NCI-H2171 treated with DMSO at 0.1 percent for 48 hours (cell line): Measurements from ENCODE around the gene EFCAB13.
"Not testable (repeated sequence)": the region's sequence is repeated elsewhere in the genome, so short reads cannot be mapped to it uniquely, and the experiment has no call there.

Source experiments
- DNase-seq: peaks from one replicate; lab custom pipeline; 2025; lab: John Stamatoyannopoulos, UW

EFCAB13 gene

DNA sequence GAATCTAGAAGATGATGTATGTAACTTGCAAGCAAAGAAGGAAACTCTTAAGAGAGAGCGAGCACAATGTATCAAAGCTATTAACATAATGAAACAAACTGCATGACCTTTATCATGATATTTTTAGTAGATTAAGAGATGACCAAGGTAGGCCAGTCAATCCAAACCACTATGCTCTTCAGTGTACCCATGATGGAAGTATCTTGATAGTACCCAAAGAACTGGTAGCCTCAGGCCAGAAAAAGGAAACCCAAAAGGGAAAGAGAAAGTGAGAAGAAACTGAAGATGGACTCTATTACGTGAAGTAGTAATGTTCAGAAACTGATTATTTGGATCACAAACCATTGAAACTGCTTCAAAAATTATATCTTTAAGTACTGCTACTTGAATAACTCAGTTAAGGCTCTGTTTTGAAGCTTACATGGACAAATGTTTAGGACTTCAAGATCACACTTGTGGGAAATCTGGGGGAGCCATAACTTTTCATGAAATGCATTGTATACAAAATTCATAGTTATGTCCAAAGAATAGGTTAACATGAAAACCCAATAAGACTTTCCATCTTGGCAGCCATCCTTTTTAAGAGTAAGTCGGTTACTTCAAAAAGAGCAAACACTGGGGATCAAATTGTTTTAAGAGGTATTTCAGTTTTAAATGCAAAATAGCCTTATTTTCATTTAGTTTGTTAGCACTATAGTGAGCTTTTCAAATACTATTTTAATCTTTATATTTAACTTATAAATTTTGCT, 102.3 kb downstream of the EFCAB13 start:
- DNase-seq = not testable (repeated sequence)

- no peak for DNase-seq
Observed at GRCh38 chr17:47427985-47428384, 104.2 kb downstream of the EFCAB13 start.

GRCh38 chr17:47432240-47432639, 108.5 kb downstream of the EFCAB13 start:
- DNase-seq = not testable (repeated sequence)

DNA sequence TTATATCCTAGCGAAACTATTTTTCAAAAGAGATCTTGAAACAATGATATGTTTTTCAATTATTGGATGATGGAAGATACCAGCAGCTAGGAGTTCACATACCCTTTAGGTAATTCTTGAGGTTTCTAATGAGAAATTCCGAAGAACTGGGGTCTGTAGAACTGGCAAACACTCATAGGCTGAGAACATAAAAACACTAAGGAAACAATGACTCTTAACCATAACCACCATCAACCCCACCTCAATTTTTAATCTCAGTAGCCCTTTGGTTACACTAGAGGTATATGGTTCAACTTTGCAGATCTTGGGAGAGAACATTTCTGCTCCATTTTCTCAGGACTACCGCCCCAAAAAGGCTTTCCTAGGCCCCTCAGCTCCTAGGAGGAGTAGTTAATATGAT, 141.4 kb downstream of the EFCAB13 start:
- no peak for DNase-seq

GRCh38 chr17:47466976-47467375, 143.2 kb downstream of the EFCAB13 start:
- DNase-seq = not testable (repeated sequence)

- DNase-seq = no peak
Observed at GRCh38 chr17:47470836-47471235, 147.1 kb downstream of the EFCAB13 start.

DNA sequence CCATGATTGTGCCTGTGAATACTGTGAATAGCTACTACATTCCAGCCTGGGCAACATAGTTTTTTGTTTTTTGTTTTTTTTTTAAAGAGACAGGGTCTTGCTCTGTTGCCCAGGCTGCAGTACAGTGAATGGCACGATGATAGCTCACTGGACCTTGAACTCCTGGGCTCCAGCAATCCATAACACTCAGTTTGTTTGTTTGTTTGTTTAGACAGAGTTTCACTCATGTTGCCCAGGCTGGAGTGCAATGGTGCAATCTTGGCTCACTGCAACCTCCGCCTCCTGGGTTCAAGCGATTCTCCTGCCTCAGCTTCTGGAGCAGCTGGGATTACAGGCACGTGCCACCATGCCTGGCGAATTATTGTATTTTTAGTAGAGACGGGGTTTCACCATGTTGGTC, 148.3 kb downstream of the EFCAB13 start:
- DNase-seq = not testable (repeated sequence)
